Gastroesophageal sphincter (tissue), 3 donors: ENCODE measurements around the gene KRT82.

Experiments
- POLR2A ChIP-seq, 2 donors: fragments of 450-650 bp; IDR thresholded peaks; one replicate each; pipeline ENCODE4 v1.6.1; 2017; ENCODE audit warnings: antibody characterized with exemption in 2 of 2, mild to moderate bottlenecking in 2 of 2, moderate library complexity in 1 of 2
- POLR2AphosphoS5 ChIP-seq: sonication (generic); formaldehyde crosslinking; IDR thresholded peaks from one replicate; pipeline ENCODE4 v1.6.1; 2017; ENCODE audit warnings: antibody characterized with exemption
- TF ChIP-seq, protein P1 (sequence below), 4 experiments: fragments of 200-600 bp in 2 of 4; fragments of 450-650 bp in 2 of 4; sonication (generic) in 1 of 4; IDR thresholded peaks; one replicate each; pipeline ENCODE4 v1.5.1; 2017 to 2019; ENCODE audit warnings: antibody characterized with exemption in 4 of 4, mild to moderate bottlenecking in 2 of 4, moderate library complexity in 2 of 4

GRCh38 chr12:52371716-52372115 lies 34.4 kb downstream of the KRT82 start:
- TF ChIP-seq POLR2AphosphoS5 (no peak), POLR2A (IDR thresholded peaks at IDR 0.05) (no peak)
- TF ChIP-seq, protein P1, sequence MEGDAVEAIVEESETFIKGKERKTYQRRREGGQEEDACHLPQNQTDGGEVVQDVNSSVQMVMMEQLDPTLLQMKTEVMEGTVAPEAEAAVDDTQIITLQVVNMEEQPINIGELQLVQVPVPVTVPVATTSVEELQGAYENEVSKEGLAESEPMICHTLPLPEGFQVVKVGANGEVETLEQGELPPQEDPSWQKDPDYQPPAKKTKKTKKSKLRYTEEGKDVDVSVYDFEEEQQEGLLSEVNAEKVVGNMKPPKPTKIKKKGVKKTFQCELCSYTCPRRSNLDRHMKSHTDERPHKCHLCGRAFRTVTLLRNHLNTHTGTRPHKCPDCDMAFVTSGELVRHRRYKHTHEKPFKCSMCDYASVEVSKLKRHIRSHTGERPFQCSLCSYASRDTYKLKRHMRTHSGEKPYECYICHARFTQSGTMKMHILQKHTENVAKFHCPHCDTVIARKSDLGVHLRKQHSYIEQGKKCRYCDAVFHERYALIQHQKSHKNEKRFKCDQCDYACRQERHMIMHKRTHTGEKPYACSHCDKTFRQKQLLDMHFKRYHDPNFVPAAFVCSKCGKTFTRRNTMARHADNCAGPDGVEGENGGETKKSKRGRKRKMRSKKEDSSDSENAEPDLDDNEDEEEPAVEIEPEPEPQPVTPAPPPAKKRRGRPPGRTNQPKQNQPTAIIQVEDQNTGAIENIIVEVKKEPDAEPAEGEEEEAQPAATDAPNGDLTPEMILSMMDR (IDR thresholded peaks at IDR 0.05), result no peak
